Dendritic cell treated with granulocyte-macrophage colony-stimulating factor and Interleukin-4, amounts not matched to agents 40 ng/mL and 50 ng/mL, for 4 days (primary cell): ENCODE data around the gene FBXO3.
"Not testable (repeated sequence)": the region's sequence is repeated elsewhere in the genome, so short reads cannot be mapped to it uniquely, and the experiment has no call there.

Source experiments
- H3K27ac Mint-ChIP-seq: one replicate; pipeline ENCODE4 v1.8.0; 2022; ENCODE audit warnings: mild to moderate bottlenecking, mixed read lengths
- H3K27me3 Mint-ChIP-seq: one replicate; pipeline ENCODE4 v1.8.0; 2022; ENCODE audit warnings: mild to moderate bottlenecking, mixed read lengths
- H3K36me3 Mint-ChIP-seq: one replicate; pipeline ENCODE4 v1.8.0; 2022; ENCODE audit warnings: low read depth, mixed read lengths
- H3K4me1 Mint-ChIP-seq: one replicate; pipeline ENCODE4 v1.8.0; 2022; ENCODE audit warnings: low read depth, mixed read lengths
- H3K4me3 Mint-ChIP-seq: one replicate; pipeline ENCODE4 v1.8.0; 2022; ENCODE audit warnings: mild to moderate bottlenecking, moderate library complexity, mixed read lengths
- H3K9me3 Mint-ChIP-seq: one replicate; pipeline ENCODE4 v1.8.0; 2022; ENCODE audit warnings: mixed read lengths
- intact Hi-C: fragments of 100-400 bp; cut with micrococcal nuclease; formaldehyde crosslinking; loops from one replicate; pipeline ENCODE4 v1.15.0; 2022

Gene FBXO3

DNA sequence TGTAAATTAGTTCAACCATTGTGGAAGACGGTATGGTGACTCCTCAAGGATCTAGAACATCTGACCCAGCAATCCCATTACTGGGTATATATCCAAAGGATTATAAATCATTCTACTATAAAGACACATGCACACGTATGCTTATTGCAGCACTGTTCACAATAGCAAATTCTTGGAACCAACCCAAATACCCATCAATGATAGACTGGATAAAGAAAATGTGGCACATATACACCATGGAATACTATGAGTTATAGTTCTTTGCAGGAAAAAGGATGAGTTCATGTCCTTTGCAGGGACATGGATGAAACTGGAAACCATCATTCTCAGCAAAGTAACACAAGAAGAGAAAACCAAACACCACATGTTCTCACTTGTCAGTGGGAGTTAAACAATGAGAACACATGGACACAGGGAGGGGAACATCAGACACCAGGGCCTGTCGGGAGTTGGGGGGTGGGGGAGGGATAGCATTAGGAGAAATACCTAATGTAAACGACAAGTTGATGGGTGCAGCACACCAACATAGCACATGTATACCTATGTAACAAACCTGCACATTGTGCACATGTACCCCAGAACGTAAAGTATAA, 45.2 kb downstream of the FBXO3 start:
- H3K4me1 Mint-ChIP-seq, result peaks cover 69% of the 10 kb centered on the region
- H3K27me3 Mint-ChIP-seq, H3K4me3 Mint-ChIP-seq, H3K9me3 Mint-ChIP-seq, intact Hi-C loops: not testable (repeated sequence)
- H3K27ac Mint-ChIP-seq, result peak overlapping the region; percentile 51
- H3K36me3 Mint-ChIP-seq, result peaks cover 71% of the 10 kb centered on the region

DNA sequence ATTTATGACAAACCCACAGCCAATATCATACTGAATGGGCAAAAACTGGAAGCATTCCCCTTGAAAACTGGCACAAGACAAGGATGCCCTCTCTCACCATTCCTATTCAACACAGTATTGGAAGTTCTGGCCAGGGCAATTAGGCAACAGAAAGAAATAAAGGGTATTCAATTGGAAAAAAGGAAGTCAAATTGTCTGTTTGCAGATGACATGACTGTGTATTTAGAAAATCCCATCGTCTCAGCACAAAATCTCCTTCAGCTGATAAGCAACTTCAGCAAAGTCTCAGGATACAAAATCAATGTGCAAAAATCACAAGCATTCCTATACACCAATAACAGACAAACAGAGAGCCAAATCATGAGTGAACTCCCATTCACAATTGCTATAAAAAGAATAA, 46.8 kb downstream of the FBXO3 start:
- intact Hi-C loops, H3K27me3 Mint-ChIP-seq, H3K9me3 Mint-ChIP-seq: not testable (repeated sequence)
- peak overlapping the region; percentile 51 for H3K27ac Mint-ChIP-seq
- H3K4me3 Mint-ChIP-seq, result peak overlapping the region; percentile 10
- H3K36me3 Mint-ChIP-seq, result peaks cover 61% of the 10 kb centered on the region
- peaks cover 74% of the 10 kb centered on the region for H3K4me1 Mint-ChIP-seq

DNA sequence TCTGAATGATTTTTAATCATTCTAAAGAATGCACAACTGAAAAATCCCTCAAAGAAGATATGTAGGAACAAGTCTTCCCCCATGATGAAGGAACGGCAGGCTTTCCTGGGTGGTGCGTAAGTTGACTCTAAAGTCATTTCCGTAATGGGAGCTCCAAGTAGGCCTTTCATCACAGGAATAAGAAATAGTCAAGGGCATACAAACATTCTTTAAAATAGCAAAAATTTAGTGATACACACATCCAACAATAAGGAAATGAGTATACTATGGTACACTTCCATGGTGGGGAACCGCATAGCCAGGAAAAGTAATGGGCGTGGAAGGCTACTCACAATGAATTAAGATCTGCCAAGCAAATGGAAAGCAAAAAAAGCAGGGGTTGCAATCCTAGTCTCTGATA, 48.8 kb downstream of the FBXO3 start:
- no peaks in the 10 kb centered on the region for H3K9me3 Mint-ChIP-seq
- H3K4me1 Mint-ChIP-seq, result peaks cover 80% of the 10 kb centered on the region
- peak overlapping the region; percentile 97 for H3K27ac Mint-ChIP-seq
- no peaks in the 10 kb centered on the region for H3K27me3 Mint-ChIP-seq
- intact Hi-C loops, result no loop called here
- no peak overlapping the region for H3K4me3 Mint-ChIP-seq
- peaks cover 72% of the 10 kb centered on the region for H3K36me3 Mint-ChIP-seq

DNA sequence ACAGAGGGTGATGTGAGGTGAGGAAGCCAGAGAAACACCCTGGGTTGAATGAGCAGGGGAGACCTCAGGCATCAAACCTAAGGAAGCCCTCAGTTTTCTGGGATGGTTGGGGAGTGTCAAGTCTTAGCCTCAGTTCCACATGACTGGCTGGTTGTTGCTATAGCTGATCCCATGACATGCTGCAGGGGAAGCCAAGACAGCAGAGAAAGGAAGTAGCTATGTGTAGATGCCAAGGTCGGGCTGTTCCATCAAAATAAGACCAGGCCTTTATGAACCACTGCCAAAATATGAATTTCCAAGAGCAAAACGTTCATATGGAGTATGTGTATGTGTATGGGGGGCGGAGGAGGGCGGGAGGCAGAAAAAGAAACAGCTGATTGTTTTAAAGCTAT, 49.7 kb downstream of the FBXO3 start:
- intact Hi-C loops, result no loop called here
- Mint-ChIP-seq H3K9me3 (no peaks in the 10 kb centered on the region), H3K27me3 (no peaks in the 10 kb centered on the region), H3K36me3 (peaks cover 73% of the 10 kb centered on the region), H3K4me3 (peak overlapping the region; percentile 65), H3K4me1 (peaks cover 83% of the 10 kb centered on the region), H3K27ac (peak overlapping the region; percentile 97)

DNA sequence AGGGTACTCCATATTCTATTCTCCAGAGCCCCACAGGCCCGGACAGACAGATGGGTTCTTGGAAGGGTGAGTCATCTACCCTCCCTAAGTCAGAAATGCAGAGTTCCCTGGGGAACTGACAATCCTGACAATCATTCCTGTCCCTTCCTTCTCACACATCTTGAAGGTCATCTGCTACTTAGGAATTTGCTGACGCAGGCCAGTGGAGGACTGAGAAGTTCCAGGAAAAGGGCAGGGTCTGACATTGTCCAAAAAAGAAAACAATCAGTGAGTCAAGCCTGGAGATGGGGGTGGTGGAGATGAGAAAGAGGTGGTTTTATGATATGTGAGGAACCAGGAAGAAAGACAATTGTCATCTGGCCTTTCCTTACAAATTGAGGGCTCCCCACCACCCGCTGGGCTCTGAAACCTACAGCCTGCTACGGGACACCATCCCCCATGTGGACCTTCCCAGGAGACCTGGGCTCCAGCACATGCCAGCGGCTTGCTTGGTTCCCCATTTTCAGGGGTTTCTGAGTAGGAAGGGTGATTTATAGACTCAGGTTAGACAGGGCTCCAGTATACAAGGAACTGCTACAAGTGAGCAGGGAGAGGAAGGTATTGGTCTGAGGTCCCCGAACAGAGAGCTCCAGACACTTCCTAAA, 51.0 kb downstream of the FBXO3 start:
- peak overlapping the region; percentile 65 for H3K4me3 Mint-ChIP-seq
- no peaks in the 10 kb centered on the region for H3K27me3 Mint-ChIP-seq
- H3K27ac Mint-ChIP-seq, result peak overlapping the region; percentile 97
- H3K36me3 Mint-ChIP-seq, result peaks cover 73% of the 10 kb centered on the region
- no peaks in the 10 kb centered on the region for H3K9me3 Mint-ChIP-seq
- peaks cover 76% of the 10 kb centered on the region for H3K4me1 Mint-ChIP-seq
- intact Hi-C loops, result loop anchor here (1.0 to 2.0 kb wide), 2 partner anchors 8 to 13 kb away; partner anchors contain the start of gene CD59

DNA sequence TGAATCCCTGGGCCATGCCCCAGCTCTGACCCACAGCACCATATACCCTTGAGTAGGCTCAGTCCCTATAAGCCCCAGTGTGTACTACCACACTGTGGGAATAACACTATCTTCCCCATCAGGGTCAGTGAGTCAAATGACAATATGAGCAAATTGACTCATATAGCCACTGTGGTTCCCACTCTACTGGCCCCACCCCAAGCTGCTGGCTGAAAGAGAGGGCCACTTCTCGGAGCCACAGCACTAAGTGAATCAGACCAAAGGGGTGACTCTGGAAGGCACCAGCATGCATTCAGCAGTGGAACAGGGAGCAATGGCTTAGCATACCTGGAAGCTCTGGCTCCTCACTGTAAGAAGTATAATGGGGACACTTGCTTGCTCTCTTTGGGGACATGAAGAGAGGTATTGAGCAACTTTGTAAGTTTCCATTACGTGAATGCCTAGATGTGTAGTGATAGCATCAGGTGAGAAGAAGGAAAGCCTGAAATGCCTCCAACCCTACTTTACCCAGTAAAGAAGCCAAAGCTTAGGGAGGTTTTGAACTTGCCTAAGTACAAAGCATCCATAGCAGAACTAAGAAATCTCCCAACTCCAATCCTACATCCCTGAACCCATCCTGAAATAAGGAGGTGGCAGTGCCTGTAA, 51.6 kb downstream of the FBXO3 start:
- no peaks in the 10 kb centered on the region for H3K9me3 Mint-ChIP-seq
- no peaks in the 10 kb centered on the region for H3K27me3 Mint-ChIP-seq
- peak overlapping the region; percentile 65 for H3K4me3 Mint-ChIP-seq
- peaks cover 72% of the 10 kb centered on the region for H3K4me1 Mint-ChIP-seq
- intact Hi-C loops, result loop anchor here (1.0 to 2.0 kb wide), 2 partner anchors 9 to 14 kb away; partner anchors contain the start of gene CD59
- H3K27ac Mint-ChIP-seq, result peak overlapping the region; percentile 97
- H3K36me3 Mint-ChIP-seq, result peaks cover 73% of the 10 kb centered on the region

DNA sequence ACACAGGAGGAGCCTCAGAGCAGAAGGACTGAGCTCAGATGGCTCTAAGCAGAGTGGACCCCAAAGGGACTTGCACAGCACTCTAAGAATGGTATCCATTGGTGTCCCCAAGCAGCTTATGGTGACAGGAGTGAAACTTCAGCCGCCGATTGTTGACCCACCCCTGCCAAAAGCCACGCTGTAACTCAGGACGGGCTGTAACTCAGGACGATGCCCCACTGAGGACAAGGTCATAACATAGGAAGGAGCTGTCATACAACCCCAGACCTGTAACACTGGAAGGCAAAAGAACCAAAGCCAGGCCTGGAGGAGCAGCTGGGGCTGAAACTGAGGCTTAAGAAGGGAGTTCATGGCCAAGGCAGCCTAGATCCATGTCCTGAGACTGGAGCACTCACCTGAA, 52.3 kb downstream of the FBXO3 start:
- H3K27ac Mint-ChIP-seq, result peak overlapping the region; percentile 97
- intact Hi-C loops, result loop anchor here (2.0 kb wide), 1 partner anchor 15 kb away; the partner anchor contains the start of gene CD59

DNA sequence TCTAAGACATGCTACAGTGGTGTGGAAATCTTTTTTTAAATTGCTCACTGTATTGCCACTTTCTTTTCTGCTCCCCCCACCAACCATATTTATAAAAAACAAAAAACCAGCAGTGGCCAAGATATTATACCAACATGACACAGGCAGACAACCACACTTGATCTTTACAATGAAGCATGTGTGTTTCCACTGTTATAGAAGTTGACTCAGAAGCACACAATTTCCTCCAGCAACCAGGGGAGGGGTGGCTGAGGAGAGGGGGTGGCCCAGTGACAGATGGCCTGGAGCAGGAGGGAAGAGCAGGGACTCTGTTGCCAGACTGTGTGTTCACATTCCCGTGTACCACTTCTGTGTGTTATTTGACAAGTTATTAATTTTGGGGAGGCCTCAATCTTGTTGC, 52.9 kb downstream of the FBXO3 start:
- Mint-ChIP-seq H3K36me3 (peaks cover 79% of the 10 kb centered on the region), H3K27me3 (no peaks in the 10 kb centered on the region), H3K9me3 (no peaks in the 10 kb centered on the region), H3K4me3 (no peak overlapping the region), H3K4me1 (peaks cover 63% of the 10 kb centered on the region), H3K27ac (peak overlapping the region; percentile 97)
- intact Hi-C loops, result no loop called here

More for the DNA sequence above, 52.3 kb downstream of the FBXO3 start:
- no peaks in the 10 kb centered on the region for H3K9me3 Mint-ChIP-seq
- H3K4me3 Mint-ChIP-seq, result peak overlapping the region; percentile 65
- peaks cover 79% of the 10 kb centered on the region for H3K36me3 Mint-ChIP-seq
- H3K27me3 Mint-ChIP-seq, result no peaks in the 10 kb centered on the region
- H3K4me1 Mint-ChIP-seq, result peaks cover 64% of the 10 kb centered on the region

DNA sequence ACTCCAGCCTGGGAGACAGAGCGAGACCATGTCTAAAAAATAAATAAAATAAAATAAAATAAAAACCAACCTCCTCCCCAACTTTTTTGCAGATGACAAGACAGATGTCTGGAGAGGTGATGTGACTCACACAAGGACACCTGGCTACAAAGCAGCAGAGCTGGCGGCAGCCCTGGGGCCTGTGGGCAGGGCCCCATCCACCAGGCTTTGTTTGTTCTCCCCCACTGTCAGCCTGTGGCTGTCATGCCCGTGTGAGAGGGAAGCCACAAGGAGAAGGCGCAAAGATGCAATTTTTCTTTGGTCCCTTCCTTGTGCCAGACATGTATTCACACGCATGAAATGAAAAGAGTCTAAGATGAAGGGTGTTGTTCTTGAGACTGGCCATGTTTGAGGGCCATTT, 54.7 kb downstream of the FBXO3 start:
- Mint-ChIP-seq H3K27me3 (no peaks in the 10 kb centered on the region), H3K9me3 (no peaks in the 10 kb centered on the region), H3K4me3 (no peak overlapping the region), H3K36me3 (peaks cover 77% of the 10 kb centered on the region), H3K27ac (no peak overlapping the region), H3K4me1 (peaks cover 45% of the 10 kb centered on the region)
- intact Hi-C loops, result no loop called here

DNA sequence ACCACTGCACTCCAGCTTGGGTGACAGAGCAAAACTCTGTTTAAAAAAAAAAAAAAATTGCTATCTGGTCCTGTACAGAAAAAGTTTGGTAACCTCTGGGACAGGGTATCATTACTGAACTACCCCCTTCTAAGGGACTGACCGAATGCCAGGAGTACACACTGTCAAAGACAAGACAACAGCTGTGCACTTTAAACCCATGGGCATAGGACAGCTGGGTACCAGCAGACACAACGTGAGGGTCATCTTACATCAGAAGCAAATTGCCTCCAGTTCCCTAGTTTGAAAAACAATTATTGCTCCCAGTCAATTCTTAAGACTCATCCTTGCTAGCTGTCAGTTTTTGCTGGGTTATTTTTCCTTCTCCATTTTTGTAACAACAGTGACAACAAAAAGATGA, 55.9 kb downstream of the FBXO3 start:
- H3K4me1 Mint-ChIP-seq, result peaks cover 34% of the 10 kb centered on the region
- H3K27me3 Mint-ChIP-seq, result no peaks in the 10 kb centered on the region
- peaks cover 76% of the 10 kb centered on the region for H3K36me3 Mint-ChIP-seq
- intact Hi-C loops, result no loop called here
- no peak overlapping the region for H3K4me3 Mint-ChIP-seq
- no peaks in the 10 kb centered on the region for H3K9me3 Mint-ChIP-seq
- H3K27ac Mint-ChIP-seq, result no peak overlapping the region

DNA sequence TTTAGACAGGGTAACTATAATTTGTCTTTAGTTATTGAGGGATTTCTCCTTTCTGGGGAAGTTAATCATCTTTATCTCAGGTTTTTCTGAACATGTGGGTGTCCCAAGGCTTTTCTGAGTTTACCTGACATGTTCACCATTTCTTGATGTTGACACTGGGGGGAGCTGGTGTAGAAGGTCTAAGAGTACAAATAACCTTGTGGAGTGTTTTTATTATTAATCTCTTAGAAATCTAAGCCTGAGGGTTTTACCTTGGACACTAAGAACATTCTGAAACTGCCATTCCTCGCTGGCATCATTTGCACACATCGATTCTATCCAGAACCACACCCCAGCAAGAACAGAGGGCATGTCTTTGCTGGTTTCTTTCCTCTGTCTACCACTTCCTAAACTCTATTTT, 58.1 kb downstream of the FBXO3 start:
- no peaks in the 10 kb centered on the region for H3K27me3 Mint-ChIP-seq
- H3K4me1 Mint-ChIP-seq, result peaks cover 12% of the 10 kb centered on the region
- no peaks in the 10 kb centered on the region for H3K9me3 Mint-ChIP-seq
- peaks cover 75% of the 10 kb centered on the region for H3K36me3 Mint-ChIP-seq
- no peak overlapping the region for H3K27ac Mint-ChIP-seq
- H3K4me3 Mint-ChIP-seq, result no peak overlapping the region
- intact Hi-C loops, result no loop called here

DNA sequence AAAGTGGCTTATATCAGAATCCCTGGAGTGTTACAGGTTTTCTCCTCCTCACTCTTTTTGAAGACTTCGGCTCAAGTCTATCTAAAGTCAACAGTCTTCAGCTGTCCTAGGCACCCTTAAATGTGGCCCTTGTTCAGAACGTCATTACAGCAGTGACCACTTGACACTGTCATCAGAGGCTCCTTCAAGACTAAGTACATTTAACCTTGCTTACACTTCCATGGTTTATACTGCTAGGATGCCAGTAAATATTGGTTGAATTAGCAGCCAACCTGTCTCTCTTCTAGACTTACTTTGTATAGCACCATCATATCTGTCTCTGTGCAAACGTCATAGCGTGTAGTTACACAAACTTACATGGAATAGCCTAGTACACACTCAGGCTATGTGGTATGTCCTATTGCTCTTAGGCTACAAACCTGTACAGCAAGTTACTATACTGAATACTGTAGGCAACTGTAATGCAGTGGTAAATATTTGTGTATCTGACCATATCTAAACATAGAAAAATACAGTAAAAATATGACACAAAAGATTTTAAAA, 60.4 kb downstream of the FBXO3 start:
- peaks cover 75% of the 10 kb centered on the region for H3K36me3 Mint-ChIP-seq
- H3K27ac Mint-ChIP-seq, result no peak overlapping the region
- no peaks in the 10 kb centered on the region for H3K9me3 Mint-ChIP-seq
- no peak overlapping the region for H3K4me3 Mint-ChIP-seq
- H3K27me3 Mint-ChIP-seq, result no peaks in the 10 kb centered on the region
- intact Hi-C loops, result loop anchor here (2.0 kb wide), 1 partner anchor 29 kb away; no protein-coding TSS in a partner anchor
- H3K4me1 Mint-ChIP-seq, result peaks cover 12% of the 10 kb centered on the region

DNA sequence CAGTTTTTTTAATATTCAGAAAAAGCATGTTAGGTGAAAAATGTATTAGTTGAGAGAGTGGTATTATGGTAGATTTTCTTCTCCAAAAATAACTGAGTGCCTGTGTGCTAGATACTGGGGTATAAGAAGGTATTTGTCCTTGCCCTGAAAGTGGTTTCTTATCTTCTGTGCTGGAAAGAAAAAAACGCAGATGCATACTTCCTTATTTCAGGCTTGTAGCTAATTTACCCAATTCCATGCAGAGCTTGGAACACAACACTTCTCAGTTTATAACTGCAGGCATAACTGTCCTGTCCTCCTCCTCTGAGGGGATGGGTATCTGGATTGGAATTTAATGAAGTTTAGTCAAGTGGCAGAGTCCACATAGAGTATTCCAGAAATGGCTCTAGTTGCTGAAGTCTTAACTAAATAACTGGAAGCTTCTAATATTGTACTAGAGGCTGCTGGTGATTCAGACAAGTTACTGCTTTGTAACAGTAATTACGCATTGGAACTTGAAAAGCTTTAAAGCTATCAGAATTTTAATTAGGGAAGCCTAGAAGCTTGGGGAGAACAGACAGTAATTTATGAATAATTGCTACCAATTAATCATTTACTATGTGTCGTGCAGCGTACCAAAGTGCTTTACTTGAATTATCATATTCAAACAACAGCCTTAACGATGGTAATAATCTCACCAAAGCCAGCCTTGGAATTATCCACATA, 61.0 kb downstream of the FBXO3 start:
- peaks cover 12% of the 10 kb centered on the region for H3K4me1 Mint-ChIP-seq
- H3K9me3 Mint-ChIP-seq, result no peaks in the 10 kb centered on the region
- H3K4me3 Mint-ChIP-seq, result no peak overlapping the region
- H3K27me3 Mint-ChIP-seq, result no peaks in the 10 kb centered on the region
- peaks cover 75% of the 10 kb centered on the region for H3K36me3 Mint-ChIP-seq
- H3K27ac Mint-ChIP-seq, result no peak overlapping the region
- intact Hi-C loops, result loop anchor here (2.0 kb wide), 1 partner anchor 29 kb away; no protein-coding TSS in a partner anchor
